GM19455 (cell line): ENCODE results near the gene NSG1.

Experiments
- ATAC-seq: cut with Tn5 transposase; IDR thresholded peaks from one replicate; pipeline ENCODE4 v1.9.1; 2021; ENCODE audit not compliant: unreplicated experiment

NSG1 gene

GRCh38 chr4:4428966-4429875 is 42.3 kb downstream of the NSG1 start:
- no peak for ATAC-seq

- peak; percentile 77 for ATAC-seq
Measured at GRCh38 chr4:4430492-4431195, 43.7 kb downstream of the NSG1 start.

GRCh38 chr4:4432341-4433125 is 45.6 kb downstream of the NSG1 start:
- no peak for ATAC-seq

- ATAC-seq, result no peak
Measured at GRCh38 chr4:4433941-4434340, 47.0 kb downstream of the NSG1 start.

- no peak for ATAC-seq
Measured at GRCh38 chr4:4436244-4436823, 49.4 kb downstream of the NSG1 start.

GRCh38 chr4:4437798-4438470 is 51.0 kb downstream of the NSG1 start:
- no peak for ATAC-seq

GRCh38 chr4:4438891-4439290 is 52.0 kb downstream of the NSG1 start:
- ATAC-seq, result no peak

- no peak for ATAC-seq
Measured at GRCh38 chr4:4439782-4440181, 52.9 kb downstream of the NSG1 start.

- ATAC-seq, result peak; percentile 58
Measured at GRCh38 chr4:4440333-4441061, 53.6 kb downstream of the NSG1 start.

- no peak for ATAC-seq
Measured at GRCh38 chr4:4443821-4444220, 56.9 kb downstream of the NSG1 start.

- ATAC-seq, result no peak
Measured at GRCh38 chr4:4446434-4446833, 59.5 kb downstream of the NSG1 start.

GRCh38 chr4:4455210-4455865 is 68.4 kb downstream of the NSG1 start:
- no peak for ATAC-seq

GRCh38 chr4:4456351-4456750 is 69.4 kb downstream of the NSG1 start:
- no peak for ATAC-seq

GRCh38 chr4:4456816-4457578 is 70.1 kb downstream of the NSG1 start:
- ATAC-seq, result no peak

GRCh38 chr4:4457803-4458553 is 71.1 kb downstream of the NSG1 start:
- no peak for ATAC-seq

- no peak for ATAC-seq
Measured at GRCh38 chr4:4459181-4459580, 72.3 kb downstream of the NSG1 start.

GRCh38 chr4:4460759-4461158 is 73.9 kb downstream of the NSG1 start:
- no peak for ATAC-seq

- no peak for ATAC-seq
Measured at GRCh38 chr4:4461178-4461577, 74.3 kb downstream of the NSG1 start.
